HepG2 (cell line): ENCODE data around the gene DCUN1D4. TPM values are rescaled to one million over a fixed set of nuclear protein-coding genes. Genes with fewer than 3 reads are reported as not detected.

Experiments
- ATAC-seq: fragments of 200-7000 bp; cut with Tn5 transposase; 3 replicates; pipeline ENCODE4 v1.9.1; 2020; ENCODE audit warnings: mild to moderate bottlenecking, moderate library complexity
- BruUV-seq: library from RNA; stranded (reverse); fragments of 400-500 nt; replicated peaks from 2 replicates; lab custom pipeline; 2021; lab: Mats Ljungman, UMichigan
- CTCF ChIA-PET: fragments of 300-600 bp; formaldehyde crosslinking; extraction: SDS; loops from one replicate; lab custom pipeline; 2021; ENCODE audit warnings: low total read pairs, inconsistent platforms, low intra/inter-chr PET ratio; lab: Yijun Ruan, JAX
- POLR2A ChIA-PET: fragments of 350-600 bp; sonication (Branson Sonifier 250); formaldehyde crosslinking; loops from one replicate; lab custom pipeline; 2020; ENCODE audit warnings: antibody characterized with exemption, inconsistent platforms; lab: Yijun Ruan, JAX
- DNase-seq: peaks from one replicate; pipeline ENCODE4 v3.0.0-alpha.2; 2015; ENCODE audit warnings: low spot score
- FAIRE-seq: peaks from 3 replicates; lab custom pipeline; 2011; peaks lifted over from hg19 to GRCh38; lab: Jason Lieb, UNC
- H2AFZ ChIP-seq: one replicate; pipeline ENCODE4 v1.6.1; 2011; ENCODE audit warnings: low read length, inconsistent platforms
- H3K27ac ChIP-seq: fragments of 300-600 bp; 3 replicates; pipeline ENCODE4 v1.8.0; 2011; ENCODE audit warnings: mixed run types, mild to moderate bottlenecking, mixed read lengths, low read length, inconsistent platforms; ENCODE audit not compliant: insufficient read depth; ENCODE audit errors: extremely low read length
- H3K27me3 ChIP-seq, 2 experiments: fragments of 200-600 bp in 1 of 2; 2 replicates in 1 of 2; 3 replicates in 1 of 2; pipeline versions ENCODE4 v1.6.0 to v1.8.0; 2011; ENCODE audit warnings: low read length in 2 of 2, mild to moderate bottlenecking in 2 of 2, moderate library complexity in 2 of 2, inconsistent platforms in 1 of 2; ENCODE audit not compliant: insufficient read depth in 2 of 2, control insufficient read depth in 1 of 2
- H3K36me3 ChIP-seq, 2 experiments: fragments of 200-600 bp in 1 of 2; replicated peaks in 1 of 2; 2 replicates in 1 of 2; 3 replicates in 1 of 2; pipeline versions ENCODE4 v1.5.1 to v1.8.0; 2011; ENCODE audit warnings: low read length in 2 of 2, inconsistent platforms in 1 of 2; ENCODE audit not compliant: insufficient read depth in 2 of 2, control insufficient read depth in 1 of 2
- H3K4me1 ChIP-seq: 2 replicates; pipeline ENCODE4 v1.5.1; 2012; ENCODE audit warnings: low read length, inconsistent platforms; ENCODE audit not compliant: insufficient read depth
- H3K4me2 ChIP-seq: 2 replicates; pipeline ENCODE4 v1.6.0; 2011; ENCODE audit warnings: low read depth, low read length, inconsistent platforms
- H3K4me3 ChIP-seq, 3 experiments: fragments of 200-600 bp in 1 of 3; sonication (generic), shearing (Covaris generic) in 1 of 3; replicated peaks in 1 of 3; 2 replicates each; pipeline ENCODE4 v1.5.1; 2011 to 2016; ENCODE audit warnings: low read length in 3 of 3, inconsistent platforms in 2 of 3, low read depth in 2 of 3, mild to moderate bottlenecking in 2 of 3, control low read depth in 1 of 3, mixed read lengths in 1 of 3; ENCODE audit not compliant: insufficient read depth in 1 of 3
- H3K79me2 ChIP-seq: one replicate; pipeline ENCODE4 v1.6.1; 2011; ENCODE audit warnings: low read length, inconsistent platforms; ENCODE audit not compliant: insufficient read depth
- H3K9ac ChIP-seq: 2 replicates; pipeline ENCODE4 v1.6.0; 2011; ENCODE audit warnings: mild to moderate bottlenecking, low read depth, low read length, inconsistent platforms; ENCODE audit not compliant: insufficient read depth
- H3K9me3 ChIP-seq: 2 replicates; pipeline ENCODE4 v1.5.1; 2012; ENCODE audit warnings: mild to moderate bottlenecking, low read length
- H4K20me1 ChIP-seq: 2 replicates; pipeline ENCODE4 v1.6.0; 2011; ENCODE audit warnings: inconsistent platforms, mild to moderate bottlenecking, low read length, moderate library complexity; ENCODE audit not compliant: insufficient read depth
- FOXA1 ChIP-seq, 2 experiments: fragments of 450-650 bp in 1 of 2; sonication (generic) in 1 of 2; formaldehyde crosslinking in 1 of 2; IDR thresholded peaks; 2 replicates each; pipeline versions ENCODE4 v1.4.0 to v1.6.1; 2016 to 2020; ENCODE audit warnings: missing genetic modification reagents in 1 of 2
- MIER2 ChIP-seq: IDR thresholded peaks from 2 replicates; pipeline ENCODE4 v1.6.1; 2016; ENCODE audit warnings: missing biosample characterization, missing genetic modification reagents
- RBM22 ChIP-seq: fragments of 200-400 bp; formaldehyde crosslinking; optimal IDR thresholded peaks from 2 replicates; pipeline ENCODE3; 2017; ENCODE audit warnings: mild to moderate bottlenecking, low read length, moderate library complexity
- SP2 ChIP-seq: sonication (generic); formaldehyde crosslinking; IDR thresholded peaks from 2 replicates; pipeline ENCODE4 v1.5.1; 2020; ENCODE audit warnings: mild to moderate bottlenecking, missing genetic modification reagents
- ZNF496 ChIP-seq: sonication (generic); formaldehyde crosslinking; IDR thresholded peaks from 2 replicates; pipeline ENCODE4 v1.8.1; 2023; ENCODE audit warnings: mild to moderate bottlenecking, moderate library complexity, missing genetic modification reagents; ENCODE audit not compliant: insufficient replicate concordance
- in situ Hi-C: cut with HindIII; loops from 2 replicates; pipeline ENCODE4 v1.10.0; 2017; ENCODE audit warnings: low pct_unique_long_range_greater_than_20kb; ENCODE audit not compliant: extremely low pct_ligation_motif_present
- intact Hi-C: fragments of 100-400 bp; cut with micrococcal nuclease; formaldehyde crosslinking; loops from one replicate; pipeline ENCODE4 v1.10.0; 2022; ENCODE audit not compliant: unreplicated experiment
- polyA plus RNA-seq, 8 experiments: library from polyadenylated mRNA; depleted of rRNA in 3 of 8; stranded (reverse) in 7 of 8; unstranded in 1 of 8; fragments of >200 nt; fragmentation: Illumina TruSeq in 4 of 8; extraction: Trizol in 4 of 8; gene quantifications; 2 replicates each; pipeline versions ENCODE4 v1.2.1 to v1.2.3, GENCODE V29; 2011 to 2016; ENCODE audit warnings: low read depth in 4 of 8, missing spikeins in 1 of 8, mixed read lengths in 1 of 8; ENCODE audit not compliant: insufficient read depth in 1 of 8
- total RNA-seq, 5 experiments: library from RNA; depleted of rRNA; stranded (reverse); fragments of >200 nt; fragmentation: Illumina TruSeq; extraction: Trizol; gene quantifications; 2 replicates each; pipeline ENCODE4 v1.2.3, GENCODE V29; 2016; ENCODE audit warnings: low read depth in 1 of 5
- TF ChIP-seq, protein P1 (sequence below): sonication (generic); formaldehyde crosslinking; IDR thresholded peaks from 2 replicates; pipeline ENCODE4 v1.4.0; 2020; ENCODE audit warnings: mild to moderate bottlenecking, missing genetic modification reagents

The DCUN1D4 gene
- total and polyA plus RNA-seq, 2 of the 13 experiments (the other 11 are each of a cell fraction or from before 2014, with no cell fraction given), result 27.9 to 44.4 TPM

DNA sequence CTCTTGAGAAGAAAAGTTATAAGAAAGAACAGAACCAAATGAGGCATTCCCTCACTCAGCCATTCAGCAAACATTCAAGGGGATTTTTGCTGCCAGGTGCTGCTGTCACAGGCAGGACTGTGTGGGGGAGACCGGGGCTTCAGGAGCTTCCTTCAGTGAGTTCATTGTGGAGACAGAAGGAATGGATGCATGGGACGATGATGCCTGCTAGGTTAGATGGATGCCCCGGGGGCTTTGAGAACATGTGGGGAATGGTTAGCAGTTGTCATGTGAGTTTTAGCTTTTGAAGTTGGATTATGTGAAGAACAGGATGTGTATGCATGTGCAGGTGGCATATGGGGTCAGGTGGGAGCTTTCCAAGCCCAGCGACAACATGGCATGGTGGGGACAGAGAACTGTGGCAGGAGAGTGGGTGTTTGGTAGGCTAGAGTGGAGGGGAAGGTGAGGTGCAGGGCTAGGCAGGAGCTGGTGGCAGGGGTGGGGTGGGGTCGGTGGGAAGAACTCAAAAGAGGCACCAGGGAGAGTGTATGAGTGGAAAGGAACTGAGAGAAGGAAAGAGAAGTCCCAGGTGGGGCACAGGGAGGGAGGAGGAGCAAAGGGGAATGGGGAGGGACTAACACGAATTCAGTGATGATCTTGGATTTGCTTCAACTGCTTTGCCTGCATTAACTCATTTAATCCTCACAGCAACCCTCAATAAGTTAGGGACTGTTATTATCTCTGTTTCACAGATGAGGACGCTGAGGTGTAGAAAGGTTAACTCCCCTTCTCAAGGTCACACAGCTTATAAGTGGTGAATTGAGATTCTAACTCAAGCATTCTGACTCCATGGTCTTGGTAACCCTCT lies 8.4 kb downstream of the DCUN1D4 start (continued):
- TF ChIP-seq SP2 (CRISPR knock-in tag), result no peak

DNA sequence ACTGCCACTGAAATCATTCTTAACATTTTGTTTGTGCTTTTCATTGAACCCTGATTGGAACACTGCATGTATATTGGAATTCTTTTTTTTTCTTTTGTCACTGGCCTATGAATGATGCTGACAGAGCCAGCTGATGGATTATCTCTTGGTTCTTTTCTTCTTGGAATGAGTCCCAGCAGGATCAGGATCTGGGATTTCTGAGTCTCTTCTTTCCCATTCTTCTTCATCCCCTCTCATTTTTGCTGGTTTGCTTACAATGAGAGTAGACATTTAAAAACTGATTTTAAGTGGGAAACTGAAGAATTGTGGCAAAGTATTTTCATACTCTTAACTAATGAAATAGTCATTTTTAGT lies 9.0 kb downstream of the DCUN1D4 start:
- CTCF ChIA-PET, result no interaction called here
- Histone ChIP-seq H3K4me3 (no peak overlapping the region), H3K79me2 (peaks cover 94% of the 10 kb centered on the region), H3K27me3 (no peaks in the 10 kb centered on the region), H3K9me3 (no peaks in the 10 kb centered on the region), H3K4me1 (peaks cover 41% of the 10 kb centered on the region), H3K9ac (no peak overlapping the region), H3K36me3 (no peaks in the 10 kb centered on the region), H2AFZ (no peak overlapping the region), H3K4me2 (no peak overlapping the region), H3K27ac (no peak overlapping the region)
- ATAC-seq, result no peak
- intact Hi-C loops, result no loop called here
- BruUV-seq, result no TSS peak
- no peak for TF ChIP-seq ZNF496 (CRISPR knock-in tag)
- TF ChIP-seq, protein P1, sequence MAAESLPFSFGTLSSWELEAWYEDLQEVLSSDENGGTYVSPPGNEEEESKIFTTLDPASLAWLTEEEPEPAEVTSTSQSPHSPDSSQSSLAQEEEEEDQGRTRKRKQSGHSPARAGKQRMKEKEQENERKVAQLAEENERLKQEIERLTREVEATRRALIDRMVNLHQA, result no peak
- no peak for TF ChIP-seq MIER2
- TF ChIP-seq RBM22, result no peak
- no peak for TF ChIP-seq FOXA1 (IDR thresholded peaks at IDR 0.05)
- no peak for TF ChIP-seq FOXA1 (CRISPR knock-in tag; IDR thresholded peaks at IDR 0.05)
- TF ChIP-seq, all 625 proteins: peak for 0
- POLR2A ChIA-PET, result interaction anchor here (1.8 kb wide), 1 partner anchor 9 kb away, joined by 6 read pairs; the partner anchor contains the start of gene DCUN1D4
- in situ Hi-C loops, result no loop called here
- DNase-seq (no peak), FAIRE-seq (no peak)
- no peaks in the 10 kb centered on the region; the same call in 1 of the 2 replicates for H4K20me1 ChIP-seq
